NB4 (cell line): ENCODE measurements around the gene CDK17.
A peak's percentile ranks its signal among the peaks of the same experiment; 100 is the strongest.

ENCODE experiments used
- DNase-seq: peaks from one replicate; pipeline ENCODE4 v3.0.0; 2010; ENCODE audit warnings: low read depth
- H3K4me3 ChIP-seq: one replicate; pipeline ENCODE4 v1.5.1; 2011; ENCODE audit warnings: mild to moderate bottlenecking, low read depth, low read length, moderate library complexity
- CTCF ChIP-seq: IDR thresholded peaks from one replicate; pipeline ENCODE4 v1.5.1; 2012; ENCODE audit warnings: low read depth, low read length
- MAX ChIP-seq: IDR thresholded peaks from 2 replicates; pipeline ENCODE4 v1.6.1; 2011; ENCODE audit warnings: low read depth, low read length
- MYC ChIP-seq: IDR thresholded peaks from 2 replicates; pipeline ENCODE4 v1.6.1; 2011; ENCODE audit warnings: low read depth, low read length
- POLR2A ChIP-seq: IDR thresholded peaks from 2 replicates; pipeline ENCODE4 v1.6.1; 2011; ENCODE audit warnings: mild to moderate bottlenecking; ENCODE audit not compliant: insufficient read length; ENCODE audit errors: extremely low read depth

CDK17 gene

GRCh38 chr12:96402061-96402460, 1.8 kb upstream of the CDK17 start:
- H3K4me3 ChIP-seq, result no peak overlapping the region
- DNase-seq, result no peak
- no peak for TF ChIP-seq MYC
- TF ChIP-seq POLR2A, result no peak
- TF ChIP-seq CTCF, result no peak
- no peak for TF ChIP-seq MAX

- peak; percentile 79 for DNase-seq
- peak overlapping the region; percentile 87 for H3K4me3 ChIP-seq
Observed at GRCh38 chr12:96401076-96401871, 1.0 kb upstream of the CDK17 start.

GRCh38 chr12:96400631-96401075, 414 bp upstream of the CDK17 start:
- no peak for DNase-seq
- TF ChIP-seq POLR2A (peak; percentile 56), CTCF (no peak)
- H3K4me3 ChIP-seq, result peak overlapping the region; percentile 87

More at GRCh38 chr12:96401076-96401871, 1.0 kb upstream of the CDK17 start:
- peak; percentile 32; the same call in 1 of the 2 replicates for TF ChIP-seq MYC
- TF ChIP-seq CTCF, result no peak

- peak overlapping the region; percentile 97 for H3K4me3 ChIP-seq
- TF ChIP-seq MAX (no peak), POLR2A (peak; percentile 46), CTCF (no peak), MYC (no peak)
- DNase-seq, result peak; percentile 94
Observed at GRCh38 chr12:96399120-96399918, 920 bp downstream of the CDK17 start.

- no peak for DNase-seq
- TF ChIP-seq CTCF, result no peak
- peak; percentile 59 for TF ChIP-seq MAX
- H3K4me3 ChIP-seq, result peak overlapping the region; percentile 97
Observed at GRCh38 chr12:96398424-96399119, 1.7 kb downstream of the CDK17 start.
